ENCODE results near the gene SGPL1.

GRCh38 chr10:70851597-70852475 lies 36.1 kb downstream of the SGPL1 start:
- TF ChIP-seq POLR2A (IDR thresholded peaks at IDR 0.05) (no peak), CTCF (IDR thresholded peaks at IDR 0.05) (no peak), POLR2AphosphoS5 (IDR thresholded peaks at IDR 0.05) (no peak)
